ENCODE data around the gene CFAP53. TPM values are rescaled to one million over a fixed set of nuclear protein-coding genes. Genes with fewer than 3 reads are reported as not detected.

Gene CFAP53
- total RNA-seq, 1 experiment from 2014 or later, result 0.26 TPM

DNA sequence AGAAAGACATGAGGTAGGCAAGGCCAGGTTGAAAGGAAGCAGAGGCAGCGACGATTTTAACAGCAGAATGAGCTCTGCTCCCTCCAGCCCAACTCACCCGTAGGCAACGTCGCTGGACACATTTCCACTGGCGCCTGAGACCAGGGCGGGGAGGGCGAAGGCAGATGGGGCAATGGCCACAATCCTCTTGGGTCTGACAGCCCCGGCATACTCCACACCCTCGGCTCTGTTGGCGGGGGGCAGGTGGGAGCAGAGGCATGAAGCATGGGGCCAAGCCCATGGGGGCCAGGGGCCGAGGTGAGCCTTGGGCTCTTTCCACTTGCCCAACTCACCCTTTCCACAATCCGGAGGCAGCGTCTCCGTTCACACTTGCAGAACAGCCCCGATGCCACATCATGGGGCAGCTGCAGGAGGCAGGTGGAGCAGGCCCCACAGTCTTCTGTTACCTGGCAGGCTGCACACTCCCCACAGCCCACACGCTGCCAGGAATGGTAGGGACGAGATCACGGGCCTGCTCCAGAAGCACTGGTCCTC, 9.3 kb upstream of the CFAP53 start:
- ChIA-PET POLR2A (ENCODE audit: low non-redundant PET) (no interaction called here), CTCF (no interaction called here)
- intact Hi-C loops (cut with micrococcal nuclease; ENCODE audit: unreplicated experiment), result no loop called here

DNA sequence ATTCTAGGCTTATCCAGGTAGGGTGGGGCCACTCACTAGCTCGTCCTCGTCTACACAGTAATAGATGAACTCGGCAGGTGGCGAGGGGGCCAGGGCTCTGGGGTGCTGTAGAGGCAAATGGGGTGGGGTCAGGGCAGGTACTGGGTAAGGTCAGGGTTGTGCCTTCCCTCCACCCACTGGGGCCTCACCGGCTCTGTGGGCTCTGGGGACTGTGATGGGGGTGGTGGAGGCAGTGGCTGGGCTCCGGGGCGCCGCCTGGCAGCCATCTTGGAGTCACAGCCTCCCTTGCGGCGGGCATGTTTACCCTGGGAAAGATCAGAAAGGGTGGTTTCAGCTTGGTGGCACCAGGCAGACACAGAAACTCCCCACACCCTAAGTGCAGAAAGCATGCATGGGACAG, 8.6 kb upstream of the CFAP53 start:
- BruUV-seq (replicated peaks), result no TSS peak
- intact Hi-C loops (cut with micrococcal nuclease; ENCODE audit: unreplicated experiment), result no loop called here

More for the DNA sequence above, 9.3 kb upstream of the CFAP53 start:
- Histone ChIP-seq H3K27ac (ENCODE audit: low read depth, low read length, poor library complexity, severe bottlenecking) (no peak overlapping the region), H3K27me3 (replicated peaks; ENCODE audit: insufficient read depth, low read depth, low read length, poor library complexity) (no peaks in the 10 kb centered on the region), H3K4me3 (ENCODE audit: low read depth, low read length, poor library complexity, severe bottlenecking) (no peak overlapping the region), H3K9me3 (ENCODE audit: low read depth, low read length, poor library complexity, severe bottlenecking) (no peaks in the 10 kb centered on the region), H3K4me1 (ENCODE audit: insufficient read depth, low read length, poor library complexity, severe bottlenecking) (peaks cover 7% of the 10 kb centered on the region), H3K36me3 (ENCODE audit: insufficient read depth, low read length, poor library complexity, severe bottlenecking) (peaks cover 68% of the 10 kb centered on the region)
- TF ChIP-seq, protein P1, sequence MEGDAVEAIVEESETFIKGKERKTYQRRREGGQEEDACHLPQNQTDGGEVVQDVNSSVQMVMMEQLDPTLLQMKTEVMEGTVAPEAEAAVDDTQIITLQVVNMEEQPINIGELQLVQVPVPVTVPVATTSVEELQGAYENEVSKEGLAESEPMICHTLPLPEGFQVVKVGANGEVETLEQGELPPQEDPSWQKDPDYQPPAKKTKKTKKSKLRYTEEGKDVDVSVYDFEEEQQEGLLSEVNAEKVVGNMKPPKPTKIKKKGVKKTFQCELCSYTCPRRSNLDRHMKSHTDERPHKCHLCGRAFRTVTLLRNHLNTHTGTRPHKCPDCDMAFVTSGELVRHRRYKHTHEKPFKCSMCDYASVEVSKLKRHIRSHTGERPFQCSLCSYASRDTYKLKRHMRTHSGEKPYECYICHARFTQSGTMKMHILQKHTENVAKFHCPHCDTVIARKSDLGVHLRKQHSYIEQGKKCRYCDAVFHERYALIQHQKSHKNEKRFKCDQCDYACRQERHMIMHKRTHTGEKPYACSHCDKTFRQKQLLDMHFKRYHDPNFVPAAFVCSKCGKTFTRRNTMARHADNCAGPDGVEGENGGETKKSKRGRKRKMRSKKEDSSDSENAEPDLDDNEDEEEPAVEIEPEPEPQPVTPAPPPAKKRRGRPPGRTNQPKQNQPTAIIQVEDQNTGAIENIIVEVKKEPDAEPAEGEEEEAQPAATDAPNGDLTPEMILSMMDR (conservative IDR thresholded peaks at IDR 0.05; ENCODE audit: low read depth, low read length), result no peak
- TF ChIP-seq EZH2 (IDR thresholded peaks at IDR 0.05; ENCODE audit: borderline replicate concordance, low read depth, low read length, poor library complexity, severe bottlenecking), result no peak
- no TSS peak for BruUV-seq (replicated peaks)
- no peak for DNase-seq (ENCODE audit: low spot score)

DNA sequence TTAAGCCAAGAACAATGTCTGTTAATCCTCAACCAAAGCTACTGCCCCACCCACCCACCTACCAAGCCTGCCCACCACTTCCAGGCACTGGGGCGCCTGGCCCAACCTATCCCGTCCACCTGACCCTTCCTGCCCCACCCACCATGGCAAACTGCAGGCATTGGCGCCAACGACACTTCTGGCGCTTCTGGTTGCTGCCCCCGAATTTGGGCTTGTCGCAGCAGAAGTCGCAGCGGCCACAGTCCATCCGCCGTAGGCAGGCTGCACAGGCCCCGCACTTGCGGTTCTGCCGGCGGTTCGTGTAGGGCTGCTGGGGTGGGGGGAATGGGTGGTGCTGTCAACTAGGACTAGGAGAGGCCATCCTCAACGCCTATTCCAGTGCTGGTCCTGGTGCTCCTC, 7.7 kb upstream of the CFAP53 start:
- Histone ChIP-seq H3K36me3 (ENCODE audit: insufficient read depth, low read length, poor library complexity, severe bottlenecking) (peaks cover 64% of the 10 kb centered on the region), H3K4me3 (ENCODE audit: low read depth, low read length, poor library complexity, severe bottlenecking) (no peak overlapping the region), H3K9me3 (ENCODE audit: low read depth, low read length, poor library complexity, severe bottlenecking) (no peaks in the 10 kb centered on the region), H3K27ac (ENCODE audit: low read depth, low read length, poor library complexity, severe bottlenecking) (no peak overlapping the region), H3K27me3 (replicated peaks; ENCODE audit: insufficient read depth, low read depth, low read length, poor library complexity) (no peaks in the 10 kb centered on the region), H3K4me1 (ENCODE audit: insufficient read depth, low read length, poor library complexity, severe bottlenecking) (no peaks in the 10 kb centered on the region)
- BruUV-seq (replicated peaks), result no TSS peak
- TF ChIP-seq, protein P1 (conservative IDR thresholded peaks at IDR 0.05; ENCODE audit: low read depth, low read length), result no peak
- no peak for TF ChIP-seq EZH2 (IDR thresholded peaks at IDR 0.05; ENCODE audit: borderline replicate concordance, low read depth, low read length, poor library complexity, severe bottlenecking)
- ChIA-PET POLR2A (ENCODE audit: low non-redundant PET) (no interaction called here), CTCF (no interaction called here)
- intact Hi-C loops (cut with micrococcal nuclease; ENCODE audit: unreplicated experiment), result no loop called here
- DNase-seq (ENCODE audit: low spot score), result no peak

More for the DNA sequence above, 8.6 kb upstream of the CFAP53 start:
- H3K4me1 ChIP-seq (ENCODE audit: insufficient read depth, low read length, poor library complexity, severe bottlenecking), result peaks cover under 1% of the 10 kb centered on the region
- DNase-seq (ENCODE audit: low spot score), result no peak
- H3K36me3 ChIP-seq (ENCODE audit: insufficient read depth, low read length, poor library complexity, severe bottlenecking), result peaks cover 68% of the 10 kb centered on the region
- POLR2A ChIA-PET (ENCODE audit: low non-redundant PET), result no interaction called here
- no peaks in the 10 kb centered on the region for H3K9me3 ChIP-seq (ENCODE audit: low read depth, low read length, poor library complexity, severe bottlenecking)
- H3K27me3 ChIP-seq (replicated peaks; ENCODE audit: insufficient read depth, low read depth, low read length, poor library complexity), result no peaks in the 10 kb centered on the region
- no peak overlapping the region for H3K4me3 ChIP-seq (ENCODE audit: low read depth, low read length, poor library complexity, severe bottlenecking)
- TF ChIP-seq EZH2 (IDR thresholded peaks at IDR 0.05; ENCODE audit: borderline replicate concordance, low read depth, low read length, poor library complexity, severe bottlenecking), result no peak
- TF ChIP-seq, protein P1 (conservative IDR thresholded peaks at IDR 0.05; ENCODE audit: low read depth, low read length), result no peak
- no peak overlapping the region for H3K27ac ChIP-seq (ENCODE audit: low read depth, low read length, poor library complexity, severe bottlenecking)
- CTCF ChIA-PET, result no interaction called here
